Mesothelial cell of epicardium (in vitro differentiated cells): Measurements from ENCODE around the gene B4GALT2. TPM values are rescaled to one million over a fixed set of nuclear protein-coding genes. Genes with fewer than 3 reads are reported as not detected.

Source experiments
- DNase-seq, 2 experiments: peaks; one replicate each; pipeline ENCODE4 v3.0.0; 2021; ENCODE audit warnings: low spot score in 2 of 2; ENCODE audit not compliant: unreplicated experiment in 2 of 2
- H3K27ac Mint-ChIP-seq: 2 replicates; pipeline ENCODE4 v1.8.0; 2021; ENCODE audit warnings: mixed read lengths
- H3K27me3 Mint-ChIP-seq: 2 replicates; pipeline ENCODE4 v1.8.0; 2021; ENCODE audit warnings: low read depth, mixed read lengths
- H3K36me3 Mint-ChIP-seq: 2 replicates; pipeline ENCODE4 v1.8.0; 2021; ENCODE audit warnings: mixed read lengths
- H3K4me1 Mint-ChIP-seq: 2 replicates; pipeline ENCODE4 v1.8.0; 2021; ENCODE audit warnings: mixed read lengths
- H3K4me3 Mint-ChIP-seq: 2 replicates; pipeline ENCODE4 v1.8.0; 2021; ENCODE audit warnings: mild to moderate bottlenecking, moderate library complexity, mixed read lengths
- H3K9me3 Mint-ChIP-seq: 2 replicates; pipeline ENCODE4 v1.8.0; 2021; ENCODE audit warnings: mixed read lengths
- total RNA-seq: library from RNA; stranded (reverse); gene quantifications from 3 replicates; pipeline ENCODE4 v1.2.1, GENCODE V29; 2021
- TF ChIP-seq, protein P1 (sequence below): fragments of 200-600 bp; sonication (generic); IDR thresholded peaks from one replicate; pipeline ENCODE4 v1.5.0; 2021; ENCODE audit warnings: antibody characterized with exemption; ENCODE audit not compliant: unreplicated experiment

Gene B4GALT2
- total RNA-seq, 1 donor from 2014 or later: 55.8 TPM

DNA sequence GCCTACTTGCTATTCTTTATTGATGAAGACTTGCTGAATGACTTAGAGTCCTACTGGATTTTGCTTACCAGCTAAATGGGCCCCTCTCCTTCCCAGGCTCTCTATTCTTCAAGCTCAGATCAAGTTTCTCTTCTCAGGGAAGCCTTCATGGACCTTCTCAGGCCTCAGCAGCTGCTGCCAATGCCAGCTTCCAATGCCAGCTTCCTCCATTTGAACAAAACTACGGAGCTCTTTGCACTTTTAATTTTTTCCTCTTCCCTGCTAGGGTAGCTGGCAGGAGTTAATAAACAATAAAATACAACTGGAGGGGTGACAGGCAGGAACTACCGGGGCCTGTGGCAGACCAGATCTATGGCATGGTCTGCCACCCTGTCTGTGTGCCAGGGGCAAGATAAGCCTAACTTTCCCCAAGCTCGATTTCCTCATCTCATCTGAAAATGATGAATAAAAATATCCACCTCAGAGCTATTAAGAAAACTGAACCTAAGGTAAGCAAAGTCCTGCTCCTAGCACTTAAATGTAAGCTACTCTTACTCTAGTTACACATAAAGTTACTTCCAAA, 33.3 kb upstream of the B4GALT2 start:
- H3K9me3 Mint-ChIP-seq: no peaks in the 10 kb centered on the region
- DNase-seq: no peak
- H3K4me1 Mint-ChIP-seq: peaks cover 24% of the 10 kb centered on the region
- TF ChIP-seq, protein P1, sequence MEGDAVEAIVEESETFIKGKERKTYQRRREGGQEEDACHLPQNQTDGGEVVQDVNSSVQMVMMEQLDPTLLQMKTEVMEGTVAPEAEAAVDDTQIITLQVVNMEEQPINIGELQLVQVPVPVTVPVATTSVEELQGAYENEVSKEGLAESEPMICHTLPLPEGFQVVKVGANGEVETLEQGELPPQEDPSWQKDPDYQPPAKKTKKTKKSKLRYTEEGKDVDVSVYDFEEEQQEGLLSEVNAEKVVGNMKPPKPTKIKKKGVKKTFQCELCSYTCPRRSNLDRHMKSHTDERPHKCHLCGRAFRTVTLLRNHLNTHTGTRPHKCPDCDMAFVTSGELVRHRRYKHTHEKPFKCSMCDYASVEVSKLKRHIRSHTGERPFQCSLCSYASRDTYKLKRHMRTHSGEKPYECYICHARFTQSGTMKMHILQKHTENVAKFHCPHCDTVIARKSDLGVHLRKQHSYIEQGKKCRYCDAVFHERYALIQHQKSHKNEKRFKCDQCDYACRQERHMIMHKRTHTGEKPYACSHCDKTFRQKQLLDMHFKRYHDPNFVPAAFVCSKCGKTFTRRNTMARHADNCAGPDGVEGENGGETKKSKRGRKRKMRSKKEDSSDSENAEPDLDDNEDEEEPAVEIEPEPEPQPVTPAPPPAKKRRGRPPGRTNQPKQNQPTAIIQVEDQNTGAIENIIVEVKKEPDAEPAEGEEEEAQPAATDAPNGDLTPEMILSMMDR: no peak
- peaks cover 5% of the 10 kb centered on the region for H3K36me3 Mint-ChIP-seq
- no peaks in the 10 kb centered on the region for H3K27me3 Mint-ChIP-seq
- H3K27ac Mint-ChIP-seq: peak overlapping the region; percentile 95
- H3K4me3 Mint-ChIP-seq: peak overlapping the region; percentile 87

DNA sequence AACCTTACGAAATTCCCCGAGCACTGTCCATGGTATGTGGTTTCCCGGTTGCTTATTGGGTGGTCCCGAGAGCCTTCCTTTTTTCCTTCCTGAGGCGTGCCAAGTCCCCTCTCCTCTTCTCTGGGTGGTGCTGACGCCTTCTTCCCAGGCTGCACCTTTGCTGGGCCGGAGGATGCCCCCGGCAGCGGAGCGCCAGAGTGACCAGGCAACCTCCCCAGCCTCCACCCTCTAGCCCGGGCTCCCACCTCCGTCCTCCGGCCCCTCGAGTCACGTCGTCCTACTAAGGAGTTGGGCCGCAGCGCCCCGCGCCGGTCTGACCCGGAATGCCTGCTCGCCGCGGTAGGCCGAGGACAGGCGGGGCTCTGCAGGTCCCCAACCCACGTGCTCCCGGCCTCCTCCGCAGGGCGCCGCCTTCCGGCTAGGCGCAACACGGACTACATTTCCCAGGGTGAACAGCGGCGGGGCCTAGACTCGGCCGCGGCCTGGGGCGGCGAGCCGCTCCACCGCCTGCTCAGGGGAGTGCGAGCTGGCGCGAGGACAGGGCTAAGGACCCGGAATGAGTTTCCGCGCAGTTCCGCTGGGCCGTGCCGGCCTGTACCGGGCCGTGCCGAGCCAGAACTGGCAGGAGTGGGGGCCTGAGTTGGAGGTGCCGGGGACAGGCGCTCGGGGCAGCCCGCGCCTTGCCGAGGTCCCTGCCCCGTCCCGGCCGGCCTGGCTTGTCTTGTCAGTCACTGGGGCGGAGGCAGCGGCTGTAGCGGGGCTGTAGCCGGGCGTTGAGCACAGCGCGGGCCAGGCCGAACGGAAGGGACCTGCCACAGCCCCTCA, 32.6 kb upstream of the B4GALT2 start, which contains the start of gene IPO13:
Gene IPO13, plus strand, starts transcription at position 715 of the 825 bp plus-strand sequence. CDS start 651 bp downstream, outside the sequence.
- Mint-ChIP-seq H3K36me3 (peaks cover 5% of the 10 kb centered on the region), H3K4me1 (peaks cover 24% of the 10 kb centered on the region), H3K4me3 (peak within 1 kb of the TSS; percentile 87), H3K27ac (peak within 1 kb of the TSS; percentile 95), H3K27me3 (no peaks in the 10 kb centered on the region), H3K9me3 (no peaks in the 10 kb centered on the region)
- TF ChIP-seq, protein P1: peak; percentile 72
- DNase-seq: peak; percentile 89 to 92

DNA sequence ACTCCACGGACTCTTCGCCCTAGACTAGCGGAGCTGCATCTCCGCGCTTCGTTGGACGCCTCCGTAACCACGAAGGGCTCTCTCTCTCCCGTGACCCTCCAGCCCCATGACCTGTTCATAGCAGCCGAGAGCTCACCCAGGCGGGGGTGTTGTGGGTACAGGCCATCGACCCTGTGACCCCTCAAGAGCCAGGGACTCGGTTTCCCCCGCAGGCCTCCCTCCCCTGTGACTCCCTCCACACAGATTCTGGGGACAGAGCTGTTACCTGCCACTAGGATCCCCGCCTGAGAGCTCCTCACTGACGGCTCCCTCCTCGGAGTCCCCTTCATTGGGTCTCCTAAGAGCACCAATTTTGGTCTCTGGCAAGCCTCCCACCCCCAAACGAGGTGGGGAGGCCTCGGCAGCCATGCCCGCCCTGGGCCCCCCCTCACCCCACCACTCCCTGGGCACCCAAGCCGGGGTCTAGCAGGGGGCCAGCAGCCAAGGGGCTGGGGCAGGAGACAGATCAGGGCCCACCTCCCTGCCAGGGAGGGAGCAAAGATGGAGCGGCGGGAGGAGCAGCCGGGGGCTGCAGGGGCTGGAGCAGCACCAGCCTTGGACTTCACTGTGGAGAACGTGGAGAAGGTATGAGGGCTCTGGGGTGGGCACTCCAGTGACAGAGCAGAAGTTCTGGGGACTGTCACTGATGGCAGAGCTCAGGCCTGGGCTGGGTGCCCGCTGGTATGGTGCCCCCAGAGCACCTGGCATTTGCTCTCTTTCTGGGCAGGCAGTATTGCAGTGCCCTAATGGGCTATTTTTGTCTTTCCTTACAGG, 31.7 kb upstream of the B4GALT2 start:
- peaks cover 24% of the 10 kb centered on the region for H3K4me1 Mint-ChIP-seq
- H3K27ac Mint-ChIP-seq: peak overlapping the region; percentile 95
- peaks cover 5% of the 10 kb centered on the region for H3K36me3 Mint-ChIP-seq
- TF ChIP-seq, protein P1: no peak
- no peaks in the 10 kb centered on the region for H3K27me3 Mint-ChIP-seq
- H3K9me3 Mint-ChIP-seq: no peaks in the 10 kb centered on the region
- no peak for DNase-seq
- H3K4me3 Mint-ChIP-seq: peak overlapping the region; percentile 87

DNA sequence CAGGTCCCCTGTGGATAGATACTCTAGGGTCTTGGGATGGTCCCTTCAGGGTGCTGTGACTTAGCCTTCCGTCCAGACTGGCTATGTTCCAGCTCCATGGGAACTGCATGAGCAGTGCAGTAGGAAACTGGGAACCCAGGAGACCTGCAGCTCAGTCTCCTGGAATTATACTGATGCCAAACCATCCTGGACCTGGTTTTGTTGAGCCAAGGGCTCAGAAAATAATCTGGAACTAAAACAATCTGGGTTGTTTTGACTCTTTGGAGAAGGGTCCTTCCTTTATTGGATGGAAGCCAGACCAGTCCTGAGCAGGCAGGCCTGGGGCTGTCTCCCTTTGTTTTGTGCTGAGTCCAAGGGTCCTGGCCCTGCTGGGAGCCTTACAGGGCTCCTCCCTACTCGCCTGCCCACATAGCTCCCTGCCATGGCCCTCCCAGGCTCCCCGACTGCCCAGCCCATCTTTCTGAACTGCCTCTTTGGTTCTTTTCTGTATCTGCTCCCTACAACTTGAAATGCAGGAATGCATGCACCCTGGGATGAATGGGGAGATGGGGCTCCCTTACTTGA, 31.1 kb upstream of the B4GALT2 start:
- peaks cover 26% of the 10 kb centered on the region for H3K4me1 Mint-ChIP-seq
- peak overlapping the region; percentile 66 for H3K27ac Mint-ChIP-seq
- H3K4me3 Mint-ChIP-seq: peak overlapping the region; percentile 87
- TF ChIP-seq, protein P1: no peak
- H3K9me3 Mint-ChIP-seq: no peaks in the 10 kb centered on the region
- DNase-seq: no peak
- H3K27me3 Mint-ChIP-seq: no peaks in the 10 kb centered on the region
- H3K36me3 Mint-ChIP-seq: peaks cover 5% of the 10 kb centered on the region

DNA sequence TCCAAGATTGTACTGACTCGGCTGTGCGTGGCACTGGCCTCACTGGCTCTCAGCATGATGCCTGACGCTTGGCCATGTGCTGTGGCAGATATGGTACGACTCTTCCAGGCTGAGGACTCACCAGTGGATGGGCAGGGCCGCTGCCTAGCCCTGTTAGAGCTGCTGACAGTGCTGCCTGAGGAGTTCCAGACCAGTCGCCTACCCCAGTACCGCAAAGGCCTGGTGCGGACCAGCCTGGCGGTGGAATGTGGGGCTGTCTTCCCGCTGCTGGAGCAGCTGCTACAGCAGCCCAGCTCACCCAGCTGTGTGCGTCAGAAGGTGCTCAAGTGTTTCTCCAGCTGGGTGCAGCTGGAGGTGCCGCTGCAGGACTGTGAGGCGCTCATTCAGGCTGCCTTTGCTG, 29.3 kb upstream of the B4GALT2 start:
- Mint-ChIP-seq H3K27me3 (no peaks in the 10 kb centered on the region), H3K36me3 (peaks cover 5% of the 10 kb centered on the region), H3K27ac (no peak overlapping the region), H3K9me3 (no peaks in the 10 kb centered on the region), H3K4me1 (peaks cover 33% of the 10 kb centered on the region), H3K4me3 (no peak overlapping the region)
- TF ChIP-seq, protein P1: no peak
- no peak for DNase-seq
